GM13977 (cell line): ENCODE data around the gene TPX2.

ENCODE experiments used
- DNase-seq: peaks from one replicate; pipeline ENCODE4 v3.0.0; 2012; ENCODE audit warnings: low spot score
- CTCF ChIP-seq: IDR thresholded peaks from 2 replicates; pipeline ENCODE4 v1.5.1; 2012; ENCODE audit warnings: mild to moderate bottlenecking, control low read depth; ENCODE audit not compliant: insufficient read depth; ENCODE audit errors: extremely low read depth, missing control alignments
- in situ Hi-C: fragments of 300-500 bp; cut with MboI; formaldehyde crosslinking; loops from one replicate; pipeline ENCODE4 v1.12.0; 2022; ENCODE audit warnings: low sequenced_read_pairs, low pct_unique_long_range_greater_than_20kb, mixed read lengths, inconsistent platforms; ENCODE audit not compliant: unreplicated experiment

Gene TPX2

GRCh38 chr20:31712112-31712553 lies 27.0 kb upstream of the TPX2 start:
- in situ Hi-C loops, result no loop called here
- DNase-seq, result no peak
- TF ChIP-seq CTCF, result no peak

GRCh38 chr20:31712564-31713311 lies 26.4 kb upstream of the TPX2 start:
- TF ChIP-seq CTCF, result no peak
- in situ Hi-C loops, result no loop called here
- DNase-seq, result no peak

GRCh38 chr20:31713312-31714273 lies 25.5 kb upstream of the TPX2 start:
- no peak for DNase-seq
- TF ChIP-seq CTCF, result no peak
- in situ Hi-C loops, result no loop called here

- in situ Hi-C loops, result no loop called here
- DNase-seq, result no peak
- no peak for TF ChIP-seq CTCF
Measured at GRCh38 chr20:31715766-31716165, 23.3 kb upstream of the TPX2 start.

GRCh38 chr20:31716351-31716750 lies 22.7 kb upstream of the TPX2 start:
- in situ Hi-C loops, result no loop called here
- TF ChIP-seq CTCF, result no peak
- DNase-seq, result no peak

- in situ Hi-C loops, result no loop called here
- DNase-seq, result no peak
- TF ChIP-seq CTCF, result no peak
Measured at GRCh38 chr20:31716818-31717477, 22.1 kb upstream of the TPX2 start.
